GM21390 (cell line): ENCODE data around the gene HMGCL.

Experiments
- ATAC-seq: cut with Tn5 transposase; IDR thresholded peaks from one replicate; pipeline ENCODE4 v1.9.1; 2021; ENCODE audit not compliant: unreplicated experiment

The HMGCL gene

DNA sequence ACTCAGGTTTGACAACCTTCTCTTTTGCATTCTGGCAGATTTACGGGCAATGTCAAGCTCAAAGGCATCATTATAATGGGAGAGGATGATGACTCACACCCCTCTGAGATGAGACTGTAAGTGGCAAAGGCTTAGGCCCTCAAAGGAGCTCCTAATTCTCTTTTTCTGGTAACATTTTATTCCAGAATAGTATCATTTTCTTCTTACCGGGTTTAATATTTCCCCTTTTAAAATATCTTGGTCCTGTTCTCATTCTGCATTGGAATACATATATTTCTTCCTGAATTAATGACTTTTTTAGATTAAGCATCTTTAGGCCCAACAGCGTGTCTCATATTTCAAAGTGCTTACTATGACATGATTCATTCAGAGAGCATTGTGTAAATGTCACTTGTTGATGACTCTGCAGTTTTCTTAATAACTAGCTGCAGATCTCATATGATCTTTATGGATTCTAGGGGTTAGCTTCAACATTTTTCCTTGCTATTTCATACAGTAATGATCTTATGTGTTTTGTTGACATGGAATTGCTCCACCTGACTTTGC lies 45.3 kb downstream of the HMGCL start:
- no peak for ATAC-seq

DNA sequence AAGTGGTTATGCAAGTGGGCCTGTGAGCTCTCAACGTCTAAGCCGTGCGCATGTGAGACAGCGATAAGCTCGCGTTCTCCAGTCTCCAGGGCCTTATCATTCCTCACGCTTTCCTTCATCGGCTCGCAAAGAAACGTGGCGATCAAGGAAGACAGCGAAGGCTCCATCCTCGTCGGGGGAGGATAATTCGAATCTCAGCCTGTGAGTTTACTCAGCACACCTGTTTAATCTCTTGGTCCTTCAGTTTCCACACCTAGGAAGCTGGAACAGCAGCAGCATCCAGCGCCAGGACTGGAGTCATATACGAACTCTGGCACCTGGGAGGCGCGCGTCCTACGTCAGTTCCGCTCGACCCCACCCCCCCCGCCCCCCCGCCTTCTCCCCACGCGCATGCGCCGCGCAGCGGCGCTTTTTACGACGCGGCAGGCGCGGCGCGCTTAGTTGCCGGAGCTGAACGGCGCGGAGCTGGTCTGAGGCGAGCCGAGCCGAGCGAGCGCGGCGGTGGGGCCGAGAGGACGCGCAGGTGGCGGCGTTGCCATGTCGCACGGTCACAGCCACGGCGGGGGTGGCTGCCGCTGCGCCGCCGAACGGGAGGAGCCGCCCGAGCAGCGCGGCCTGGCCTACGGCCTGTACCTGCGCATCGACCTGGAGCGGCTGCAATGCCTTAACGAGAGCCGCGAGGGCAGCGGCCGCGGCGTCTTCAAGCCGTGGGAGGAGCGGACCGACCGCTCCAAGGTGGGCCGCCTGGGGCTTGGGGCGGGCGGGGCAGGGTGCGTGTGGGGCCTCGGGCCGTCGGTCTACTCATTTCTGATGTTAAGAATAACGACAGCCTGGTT lies 47.0 kb downstream of the HMGCL start, which contains the start of gene PITHD1:
TSS of gene PITHD1 (plus strand) at position 440 of the 836 bp plus-strand sequence. CDS start at position 538, 98 bp downstream.
- peak; percentile 71 for ATAC-seq

DNA sequence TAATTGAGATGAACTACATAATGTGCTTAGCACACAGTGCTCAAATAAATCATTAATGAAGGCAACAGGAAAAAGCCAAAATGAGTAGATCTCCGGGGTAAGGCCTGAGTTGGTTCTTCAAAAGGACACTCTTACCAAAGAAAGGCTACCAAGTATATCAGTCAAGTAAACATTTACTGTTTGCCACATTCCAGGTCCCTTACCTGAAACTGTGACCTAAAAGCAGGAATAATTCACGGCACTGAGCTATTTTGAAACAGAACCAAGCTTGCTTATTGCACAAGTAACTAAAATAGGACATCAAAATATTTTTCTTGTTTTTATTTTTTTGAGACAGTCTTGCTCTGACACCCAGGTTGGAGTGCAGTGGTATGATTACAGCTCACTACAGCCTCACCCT lies 49.0 kb downstream of the HMGCL start:
- ATAC-seq, result no peak

DNA sequence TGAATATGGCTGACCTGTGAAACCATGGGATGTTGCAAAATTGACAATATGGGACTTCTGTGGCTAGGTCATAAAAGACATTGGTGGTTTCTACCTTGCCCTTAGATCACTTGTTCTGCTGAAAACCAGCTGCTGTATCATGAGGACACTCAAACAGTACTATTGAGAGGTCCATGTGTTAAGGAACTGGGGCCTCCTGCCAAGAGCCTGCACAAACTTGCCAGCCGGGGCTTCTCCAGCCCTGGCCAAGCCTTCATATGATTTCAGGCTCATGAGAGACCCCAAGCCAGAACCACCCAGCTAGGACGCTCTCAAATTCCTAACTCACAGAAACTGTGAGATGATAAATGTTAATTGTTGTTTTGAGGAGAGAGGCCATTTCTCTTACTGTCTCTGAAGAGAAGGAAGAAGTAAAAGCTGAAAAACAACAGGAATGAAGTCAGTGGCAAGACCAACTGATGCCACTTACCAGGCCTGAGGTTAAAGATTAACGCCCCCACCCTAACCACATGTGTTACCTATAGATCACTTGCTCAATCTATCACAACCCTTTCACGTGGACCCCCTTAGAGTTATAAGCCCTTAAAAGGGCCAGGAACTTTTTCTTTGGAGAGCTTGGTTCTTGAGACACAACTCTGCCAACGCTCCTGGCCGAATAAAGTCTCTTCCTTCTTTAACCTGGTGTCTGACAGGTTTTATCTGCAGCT lies 50.9 kb downstream of the HMGCL start:
- ATAC-seq, result no peak

DNA sequence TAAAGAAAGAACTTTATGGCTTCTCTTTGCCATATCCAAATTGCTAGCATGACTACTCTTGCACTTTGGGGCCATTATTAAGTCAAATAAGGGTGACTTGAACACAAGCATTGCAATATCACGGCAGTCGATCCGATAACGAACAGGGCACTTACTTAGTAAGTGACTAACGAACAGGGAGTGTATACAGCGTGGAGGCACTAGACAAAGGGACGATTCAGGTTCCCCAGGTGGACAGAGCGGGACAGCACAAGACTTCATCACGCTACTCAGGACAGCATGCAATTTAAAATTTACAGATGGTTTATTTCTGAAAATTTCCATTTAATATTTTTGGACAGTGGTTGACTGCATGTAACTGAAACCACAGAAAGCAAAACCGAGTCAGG lies 52.4 kb downstream of the HMGCL start:
- no peak for ATAC-seq

DNA sequence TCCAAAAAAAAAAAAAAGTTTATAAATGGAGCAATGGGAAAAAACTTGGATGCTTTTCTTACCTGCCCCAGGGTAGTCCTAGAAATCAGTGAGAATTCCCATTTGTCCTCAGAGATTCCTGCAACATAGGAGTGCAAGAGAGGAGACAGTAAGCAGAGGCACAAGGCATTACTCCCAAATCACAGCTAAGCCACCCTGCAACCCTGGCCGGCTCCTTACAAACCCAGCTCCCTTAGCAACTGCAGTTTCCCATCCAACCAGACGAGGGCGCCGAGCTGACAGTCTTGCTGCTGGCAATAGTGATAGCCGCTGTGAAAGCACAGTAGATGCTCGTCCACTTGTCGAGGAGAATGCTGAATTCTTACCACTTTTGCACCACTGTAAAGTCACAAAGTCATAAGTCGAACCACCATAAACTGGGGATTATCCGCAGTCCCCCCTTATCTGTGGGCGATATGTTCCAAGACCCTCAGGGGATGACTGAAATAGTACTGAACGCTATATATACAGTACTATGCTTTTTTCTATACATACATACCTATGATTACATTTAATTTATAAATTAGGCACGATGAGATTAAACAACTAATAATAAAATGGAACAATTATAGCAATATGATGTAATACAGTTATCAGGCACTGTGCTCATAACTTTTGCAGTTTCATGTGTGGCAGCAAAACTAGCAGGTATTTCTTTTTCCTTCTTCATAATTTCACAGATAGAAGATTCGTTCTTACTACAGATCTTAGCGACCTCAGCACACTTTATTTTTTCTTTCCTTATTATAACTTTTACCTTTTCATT lies 53.0 kb downstream of the HMGCL start:
- peak; percentile 60 for ATAC-seq

DNA sequence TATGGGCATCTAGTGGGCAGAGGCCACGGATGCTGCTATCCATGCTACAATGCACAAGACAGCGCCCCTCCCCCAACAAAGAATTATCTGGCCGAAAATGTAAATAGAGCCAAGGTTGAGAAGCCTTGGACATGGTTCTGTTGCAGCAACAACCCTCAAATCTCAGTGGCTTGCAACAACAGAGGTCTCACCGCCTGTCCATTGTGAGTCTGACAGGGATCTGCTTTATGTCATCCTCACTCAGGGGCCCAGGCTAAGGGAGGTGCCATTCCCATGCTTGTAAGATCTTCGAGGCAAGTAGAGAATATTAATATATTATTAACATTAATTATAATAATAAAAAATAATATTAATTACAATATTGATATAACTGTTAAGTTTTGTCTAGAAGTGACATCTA lies 56.5 kb downstream of the HMGCL start:
- no peak for ATAC-seq

DNA sequence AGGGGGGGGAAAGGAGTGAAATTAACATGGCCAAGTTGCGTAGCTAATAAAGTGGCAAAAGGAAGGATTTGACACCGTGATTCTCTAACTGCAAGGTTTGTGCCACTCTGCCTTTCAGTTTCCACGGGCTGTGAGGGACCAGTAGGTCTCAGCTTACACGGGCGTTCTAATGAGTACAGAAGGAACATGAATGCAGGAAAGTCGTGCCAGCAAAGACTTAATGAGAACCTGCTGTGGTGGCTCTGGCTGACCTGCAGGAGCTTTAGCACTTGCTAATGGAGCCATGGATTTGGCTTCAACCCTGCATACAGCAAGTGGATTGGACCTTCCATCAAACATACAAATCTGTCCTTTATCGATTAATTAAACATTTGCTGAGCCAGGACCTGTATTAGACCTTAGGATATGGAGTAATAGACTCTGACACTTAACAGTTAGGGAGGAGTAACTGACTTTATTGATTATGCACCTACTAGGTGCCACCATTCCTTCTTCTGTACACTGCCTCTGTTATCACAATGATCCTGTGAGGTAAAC lies 62.1 kb downstream of the HMGCL start:
- no peak for ATAC-seq

DNA sequence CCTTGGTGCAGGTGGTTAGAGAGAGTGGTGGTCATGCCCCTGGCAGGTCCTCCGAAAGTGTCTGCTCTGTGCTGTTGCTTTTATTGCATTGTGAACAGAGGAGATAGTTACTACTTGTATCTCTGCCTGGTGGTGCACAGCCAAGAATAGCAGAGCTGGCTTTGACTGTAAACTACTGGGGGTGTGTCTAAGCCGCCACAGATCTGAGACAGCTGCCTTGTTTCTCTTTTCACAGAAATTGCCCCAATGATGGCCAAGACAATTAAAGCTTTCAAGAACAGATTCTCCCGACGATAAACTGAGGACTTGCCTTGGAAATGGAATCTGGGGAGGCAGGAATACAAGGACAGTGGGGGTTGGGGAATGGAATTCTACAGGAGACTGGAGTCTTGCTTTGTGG lies 66.0 kb downstream of the HMGCL start:
- ATAC-seq, result no peak

DNA sequence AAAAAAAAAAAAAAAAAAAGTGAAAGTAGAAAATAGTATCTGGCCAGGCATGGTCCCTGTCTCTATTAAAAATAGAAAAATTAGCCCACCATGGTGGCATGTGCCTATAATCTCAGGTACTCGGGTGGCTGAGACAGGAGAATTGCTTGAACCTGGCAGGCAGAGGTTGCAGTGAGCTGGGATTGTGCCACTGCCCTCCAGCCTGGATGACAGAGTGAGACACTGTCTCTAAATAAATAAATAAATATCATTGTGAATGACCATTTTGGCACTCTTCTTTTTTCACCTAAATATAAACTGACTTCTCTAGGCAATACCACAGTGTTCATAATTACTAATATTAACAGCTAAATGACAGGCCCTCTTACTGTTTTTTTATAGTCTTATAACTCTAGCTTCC lies 67.4 kb downstream of the HMGCL start:
- no peak for ATAC-seq

DNA sequence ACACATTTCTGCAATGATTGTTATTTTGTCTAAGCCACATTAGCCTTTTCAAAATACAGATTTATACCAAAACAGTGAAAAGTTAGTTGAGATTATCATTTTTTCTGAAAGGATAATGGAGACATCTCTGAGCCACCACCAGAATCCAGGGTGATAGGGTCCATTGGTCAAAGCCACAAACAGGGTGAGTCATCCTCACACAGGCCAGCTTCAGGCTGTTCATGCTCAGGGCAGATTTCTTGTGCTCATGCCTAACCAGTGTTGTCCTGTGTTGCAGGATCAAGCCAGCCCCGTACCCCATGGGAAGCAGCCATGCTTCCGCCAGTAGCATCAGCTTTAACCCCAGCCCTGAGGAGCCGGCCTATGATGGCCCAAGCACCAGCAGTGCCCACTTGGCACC lies 68.6 kb downstream of the HMGCL start:
- no peak for ATAC-seq

DNA sequence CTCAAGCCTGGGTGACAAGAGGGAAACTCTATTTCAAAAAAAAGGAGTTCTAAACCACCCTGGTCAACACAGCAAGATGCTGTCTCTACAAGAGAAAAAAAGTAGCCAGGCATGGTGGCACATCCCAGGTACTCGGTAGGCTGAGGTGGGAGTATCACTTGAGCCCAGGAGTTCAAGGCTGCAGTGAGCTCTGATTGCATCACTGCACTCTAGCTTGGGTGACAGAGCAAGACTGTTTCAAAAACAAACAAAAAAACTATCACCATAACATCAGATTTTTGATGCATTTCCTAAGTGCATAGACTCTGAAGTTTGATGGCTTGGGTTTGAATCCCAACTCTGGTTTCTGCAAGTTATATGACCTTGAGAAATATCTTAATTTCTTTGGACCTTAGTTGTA lies 72.3 kb downstream of the HMGCL start:
- ATAC-seq, result no peak
